ENCODE data around the gene TEX36.

DNA sequence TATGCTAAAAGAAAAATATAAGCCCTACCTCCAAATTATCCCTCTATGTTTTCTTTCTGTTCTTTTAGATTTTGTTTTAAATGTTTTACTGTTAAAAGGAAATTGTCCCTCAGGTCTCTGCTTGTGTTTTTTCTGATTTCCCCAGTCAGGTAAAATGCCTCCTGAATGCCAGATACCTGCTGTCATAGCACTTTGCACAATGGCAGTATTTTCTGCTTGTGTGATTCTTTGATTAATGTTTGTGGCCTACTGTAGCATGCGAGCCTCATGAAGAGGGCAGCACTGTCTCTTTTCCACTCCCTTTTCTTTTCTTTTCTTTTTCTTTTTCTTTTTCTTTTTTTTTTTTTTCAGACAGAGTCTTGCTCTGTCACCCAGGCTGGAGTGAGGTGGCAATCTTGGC is 71.2 kb downstream of the TEX36 start:
- TF ChIP-seq EZH2 (IDR thresholded peaks at IDR 0.05) (no peak), POLR2AphosphoS5 (IDR thresholded peaks at IDR 0.05; ENCODE audit: borderline replicate concordance, low read depth, low read length) (no peak), FOXP2 (optimal IDR thresholded peaks at IDR 0.05; ENCODE audit: control extremely low read depth, extremely low read length, insufficient read depth) (no peak)

Data from SK-N-MC (cell line).